DOHH2 (cell line): ENCODE measurements around the gene SEMA5A.

Source experiments
- H3F3A ChIP-seq: fragments of 200-600 bp; sonication (generic), shearing (Covaris generic); 2 replicates; pipeline ENCODE4 v1.6.0; 2016; ENCODE audit warnings: antibody characterized with exemption, mild to moderate bottlenecking; ENCODE audit not compliant: control insufficient read depth, insufficient read depth
- H3K27ac ChIP-seq: fragments of 200-600 bp; sonication (generic); 2 replicates; pipeline ENCODE4 v1.5.1; 2014; ENCODE audit warnings: low read depth, mild to moderate bottlenecking, low read length, moderate library complexity
- H3K27me3 ChIP-seq: fragments of 200-600 bp; sonication (generic); 2 replicates; pipeline ENCODE4 v1.6.1; 2014; ENCODE audit warnings: mild to moderate bottlenecking, low read length, mixed read lengths; ENCODE audit not compliant: control insufficient read depth
- H3K36me3 ChIP-seq: fragments of 200-600 bp; sonication (generic); 2 replicates; pipeline ENCODE4 v1.6.1; 2014; ENCODE audit warnings: mild to moderate bottlenecking, low read length, moderate library complexity, mixed read lengths; ENCODE audit not compliant: control insufficient read depth
- H3K4me1 ChIP-seq: fragments of 200-600 bp; sonication (generic); 2 replicates; pipeline ENCODE4 v1.6.1; 2014; ENCODE audit warnings: mild to moderate bottlenecking, low read length, mixed read lengths; ENCODE audit not compliant: control insufficient read depth
- H3K4me2 ChIP-seq: fragments of 200-600 bp; sonication (generic); 2 replicates; pipeline ENCODE4 v1.6.0; 2014; ENCODE audit warnings: mild to moderate bottlenecking, low read length, moderate library complexity
- H3K4me3 ChIP-seq: fragments of 200-600 bp; sonication (generic); 2 replicates; pipeline ENCODE4 v1.5.1; 2014; ENCODE audit warnings: mild to moderate bottlenecking, low read length, mixed read lengths
- H3K79me2 ChIP-seq: fragments of 200-600 bp; sonication (generic); 2 replicates; pipeline ENCODE4 v1.6.1; 2014; ENCODE audit warnings: mild to moderate bottlenecking, low read length, mixed read lengths; ENCODE audit not compliant: control insufficient read depth
- H3K9me2 ChIP-seq: fragments of 200-600 bp; sonication (generic); replicated peaks from 2 replicates; pipeline ENCODE4 v1.6.1; 2014; ENCODE audit warnings: mild to moderate bottlenecking, low read length, mixed read lengths; ENCODE audit not compliant: control insufficient read depth
- H3K9me3 ChIP-seq: fragments of 200-600 bp; sonication (generic); 2 replicates; pipeline ENCODE4 v1.6.1; 2014; ENCODE audit warnings: antibody characterized with exemption, low read length, mixed read lengths; ENCODE audit not compliant: control insufficient read depth, insufficient read depth
- H4K20me1 ChIP-seq: fragments of 200-600 bp; sonication (generic); 2 replicates; pipeline ENCODE4 v1.6.0; 2014; ENCODE audit warnings: low read depth, mild to moderate bottlenecking, antibody characterized with exemption, low read length, moderate library complexity; ENCODE audit not compliant: control insufficient read depth, insufficient read depth
- EZH2phosphoT487 ChIP-seq: fragments of 200-600 bp; sonication (generic); IDR thresholded peaks from 2 replicates; pipeline ENCODE4 v1.6.1; 2017; ENCODE audit warnings: borderline replicate concordance, mild to moderate bottlenecking, antibody characterized with exemption, low read length, moderate library complexity, mixed read lengths
- TF ChIP-seq, protein P1 (sequence below): fragments of 200-600 bp; sonication (generic); IDR thresholded peaks from one replicate; pipeline ENCODE4 v1.5.1; 2014; ENCODE audit warnings: antibody characterized with exemption, mild to moderate bottlenecking, low read depth, low read length; ENCODE audit not compliant: poor library complexity, severe bottlenecking

SEMA5A gene

DNA sequence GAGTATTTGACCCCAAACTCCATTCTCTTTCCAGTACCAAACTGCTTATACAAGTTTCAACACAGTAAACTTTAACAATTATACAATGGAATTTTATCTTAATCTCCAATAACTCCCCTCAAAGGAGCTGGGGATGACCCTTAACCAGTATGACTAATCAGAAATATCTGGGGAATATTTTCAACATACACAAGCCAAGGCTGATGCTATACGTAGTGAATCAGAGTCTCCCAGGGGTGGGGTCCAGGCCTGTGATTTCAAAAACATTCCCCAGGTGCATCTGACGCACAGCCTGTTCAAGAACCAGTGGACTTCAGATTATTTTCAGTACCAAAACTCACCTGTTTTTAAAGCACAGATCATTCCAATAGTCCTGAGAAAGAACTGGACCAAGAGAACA lies 11.8 kb upstream of the SEMA5A start:
- no peak for TF ChIP-seq EZH2phosphoT487
- TF ChIP-seq, protein P1, sequence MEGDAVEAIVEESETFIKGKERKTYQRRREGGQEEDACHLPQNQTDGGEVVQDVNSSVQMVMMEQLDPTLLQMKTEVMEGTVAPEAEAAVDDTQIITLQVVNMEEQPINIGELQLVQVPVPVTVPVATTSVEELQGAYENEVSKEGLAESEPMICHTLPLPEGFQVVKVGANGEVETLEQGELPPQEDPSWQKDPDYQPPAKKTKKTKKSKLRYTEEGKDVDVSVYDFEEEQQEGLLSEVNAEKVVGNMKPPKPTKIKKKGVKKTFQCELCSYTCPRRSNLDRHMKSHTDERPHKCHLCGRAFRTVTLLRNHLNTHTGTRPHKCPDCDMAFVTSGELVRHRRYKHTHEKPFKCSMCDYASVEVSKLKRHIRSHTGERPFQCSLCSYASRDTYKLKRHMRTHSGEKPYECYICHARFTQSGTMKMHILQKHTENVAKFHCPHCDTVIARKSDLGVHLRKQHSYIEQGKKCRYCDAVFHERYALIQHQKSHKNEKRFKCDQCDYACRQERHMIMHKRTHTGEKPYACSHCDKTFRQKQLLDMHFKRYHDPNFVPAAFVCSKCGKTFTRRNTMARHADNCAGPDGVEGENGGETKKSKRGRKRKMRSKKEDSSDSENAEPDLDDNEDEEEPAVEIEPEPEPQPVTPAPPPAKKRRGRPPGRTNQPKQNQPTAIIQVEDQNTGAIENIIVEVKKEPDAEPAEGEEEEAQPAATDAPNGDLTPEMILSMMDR: no peak
- no peaks in the 10 kb centered on the region for H3K36me3 ChIP-seq
- H3K4me1 ChIP-seq: no peaks in the 10 kb centered on the region
- no peaks in the 10 kb centered on the region for H3K79me2 ChIP-seq
- no peak overlapping the region for H3K4me3 ChIP-seq
- H3K9me2 ChIP-seq: no peaks in the 10 kb centered on the region
- no peaks in the 10 kb centered on the region for H3K9me3 ChIP-seq
- no peaks in the 10 kb centered on the region for H3F3A ChIP-seq
- no peaks in the 10 kb centered on the region for H4K20me1 ChIP-seq
- H3K27me3 ChIP-seq: no peaks in the 10 kb centered on the region
- H3K27ac ChIP-seq: no peak overlapping the region
- no peak overlapping the region for H3K4me2 ChIP-seq

DNA sequence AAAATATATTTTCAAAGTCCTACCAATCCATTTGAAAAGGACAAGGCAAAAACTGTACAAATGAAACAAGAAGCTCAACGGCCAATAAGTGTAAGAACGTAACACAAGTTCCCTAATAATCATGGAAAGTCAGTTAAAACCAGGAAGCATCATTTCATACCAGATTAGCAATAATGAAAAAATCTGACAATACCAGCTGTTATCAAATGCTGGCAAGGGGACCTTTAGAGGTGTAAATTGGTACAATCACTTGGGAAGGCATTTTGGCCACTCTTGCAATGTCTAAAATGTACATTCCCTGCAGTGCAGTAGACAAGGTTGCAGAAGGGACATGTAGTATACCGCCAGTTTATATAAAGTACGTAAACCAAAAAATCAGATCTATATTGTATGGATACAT lies 10.1 kb upstream of the SEMA5A start:
- TF ChIP-seq EZH2phosphoT487: no peak
- TF ChIP-seq, protein P1: no peak

DNA sequence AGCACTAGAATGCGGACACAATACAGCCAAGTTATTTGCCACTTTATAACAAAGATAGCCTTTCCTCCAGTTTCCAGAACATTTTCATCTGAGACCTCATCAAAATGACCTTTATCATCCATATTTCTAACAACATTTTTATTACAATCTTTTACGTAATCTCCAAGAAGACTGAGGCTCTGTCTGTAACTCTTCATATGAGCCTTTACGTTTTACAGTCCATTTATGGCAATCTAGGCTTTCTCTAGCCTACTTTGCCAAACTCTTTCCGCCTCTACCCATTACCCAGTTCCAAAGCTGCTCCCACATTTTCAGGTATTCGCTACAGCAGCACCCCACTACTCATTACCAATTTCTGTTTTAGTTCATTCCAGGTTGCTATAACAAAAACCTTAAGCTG lies 8.2 kb upstream of the SEMA5A start:
- no peak overlapping the region for H3K27ac ChIP-seq
- H3K79me2 ChIP-seq: no peaks in the 10 kb centered on the region
- TF ChIP-seq, protein P1: no peak
- TF ChIP-seq EZH2phosphoT487: no peak
- no peaks in the 10 kb centered on the region for H3F3A ChIP-seq
- no peaks in the 10 kb centered on the region for H3K4me1 ChIP-seq
- no peaks in the 10 kb centered on the region for H4K20me1 ChIP-seq
- no peaks in the 10 kb centered on the region for H3K27me3 ChIP-seq
- no peaks in the 10 kb centered on the region for H3K36me3 ChIP-seq
- no peaks in the 10 kb centered on the region for H3K9me3 ChIP-seq
- H3K4me3 ChIP-seq: no peak overlapping the region
- no peak overlapping the region for H3K4me2 ChIP-seq
- no peaks in the 10 kb centered on the region for H3K9me2 ChIP-seq

More for the DNA sequence above, 10.1 kb upstream of the SEMA5A start:
- H3K4me2 ChIP-seq: no peak overlapping the region
- H3K79me2 ChIP-seq: no peaks in the 10 kb centered on the region
- H3K27ac ChIP-seq: no peak overlapping the region
- H3K27me3 ChIP-seq: no peaks in the 10 kb centered on the region
- H3K9me2 ChIP-seq: no peaks in the 10 kb centered on the region
- H3K9me3 ChIP-seq: no peaks in the 10 kb centered on the region
- H4K20me1 ChIP-seq: no peaks in the 10 kb centered on the region
- no peaks in the 10 kb centered on the region for H3K4me1 ChIP-seq
- H3K4me3 ChIP-seq: no peak overlapping the region
- no peaks in the 10 kb centered on the region for H3K36me3 ChIP-seq
- no peaks in the 10 kb centered on the region for H3F3A ChIP-seq

DNA sequence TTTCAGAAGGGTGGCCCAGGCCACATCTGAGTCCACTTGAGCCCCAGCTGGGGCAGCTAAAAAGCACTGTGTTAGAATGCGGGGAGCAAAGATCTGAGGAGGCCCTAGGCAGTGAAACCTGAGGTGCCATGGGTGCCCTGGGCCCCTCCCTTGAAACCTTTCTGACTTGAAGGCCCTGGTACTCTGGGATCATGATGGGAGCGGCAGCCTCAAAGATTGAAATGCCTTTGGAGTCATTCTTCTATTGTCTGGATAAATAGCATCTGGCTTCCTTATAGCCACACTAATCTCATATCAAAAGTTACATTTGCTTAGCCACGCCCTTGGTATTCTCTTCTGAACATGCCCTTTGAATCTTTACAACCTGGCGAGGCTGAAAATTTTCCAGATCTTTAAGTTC lies 7.7 kb upstream of the SEMA5A start:
- H3F3A ChIP-seq: no peaks in the 10 kb centered on the region
- TF ChIP-seq, protein P1: no peak
- no peak for TF ChIP-seq EZH2phosphoT487
- H3K9me2 ChIP-seq: no peaks in the 10 kb centered on the region

More for the DNA sequence above, 7.7 kb upstream of the SEMA5A start:
- Histone ChIP-seq H3K27me3 (no peaks in the 10 kb centered on the region), H3K4me2 (no peak overlapping the region), H4K20me1 (no peaks in the 10 kb centered on the region), H3K4me1 (no peaks in the 10 kb centered on the region), H3K36me3 (no peaks in the 10 kb centered on the region), H3K9me3 (no peaks in the 10 kb centered on the region), H3K4me3 (no peak overlapping the region), H3K27ac (no peak overlapping the region), H3K79me2 (no peaks in the 10 kb centered on the region)
